ENCODE data around the gene PER3. TPM values are rescaled to one million over a fixed set of nuclear protein-coding genes. Genes with fewer than 3 reads are reported as not detected.

Gene PER3
- total and polyA plus RNA-seq, 9 of the 15 experiments (the other 6 are each of a cell fraction or from before 2014, with no cell fraction given) = 11.9 to 22.5 (median 14.6) TPM

DNA sequence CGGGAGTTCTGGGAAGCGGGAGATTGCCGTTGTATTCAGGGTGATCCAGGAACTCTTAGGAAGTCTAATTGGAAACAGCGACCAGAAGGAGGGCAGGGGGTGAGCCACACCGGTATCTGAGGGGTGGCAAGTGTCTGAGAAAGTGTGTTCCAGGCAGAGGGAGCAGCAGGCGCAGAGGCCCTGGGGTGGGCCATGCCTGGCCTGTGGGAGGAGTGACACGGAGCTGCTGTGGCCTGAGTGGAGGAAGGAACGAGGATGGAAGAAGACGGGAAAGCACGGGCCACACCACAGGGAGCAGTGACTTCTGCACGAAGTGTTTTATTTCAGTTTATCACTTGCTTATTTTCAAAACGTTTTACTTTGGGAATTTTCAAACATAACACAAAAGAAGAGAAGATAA lies 11.3 kb downstream of the PER3 start:
- 42% methylated on average over 12 of the region's 12 CpGs for whole genome bisulfite sequencing (ENCODE audit: insufficient coverage, low coverage, missing lambda C conversion rate)
- ATAC-seq = peak; percentile 57; the same call in 2 of the 3 replicates
- Histone ChIP-seq H2AFZ (ENCODE audit: low read depth, low read length) (0 out of 2 replicates have a peak overlapping the region, but pooled peaks have one; percentile 11), H3K9me3 (replicated peaks; ENCODE audit: control insufficient read depth, insufficient read depth, low read depth, low read length) (peaks cover 4% of the 10 kb centered on the region; the same call in 1 of the 2 replicates), H4K20me1 (replicated peaks; ENCODE audit: control insufficient read depth, insufficient read depth, low read length) (no peaks in the 10 kb centered on the region), H3K4me1 (replicated peaks in 1 of 2; ENCODE audit: control insufficient read depth in 2 of 2, insufficient read depth in 2 of 2, low read length in 2 of 2) (no peaks in the 10 kb centered on the region; a peak in 1 of 5 replicates), H3K36me3 (ENCODE audit: control insufficient read depth, insufficient read depth, low read length) (no peaks in the 10 kb centered on the region), H3K4me2 (ENCODE audit: insufficient read depth, low read length) (no peak overlapping the region), H3K27ac (ENCODE audit: extremely low read depth, low read depth, low read length) (no peak overlapping the region), H3K9me1 (ENCODE audit: control insufficient read depth, insufficient read depth, low read length) (no peaks in the 10 kb centered on the region), H3K27me3 (ENCODE audit: control insufficient read depth in 2 of 2, insufficient read depth in 2 of 2, low read length in 2 of 2) (no peaks in the 10 kb centered on the region), H3K79me2 (ENCODE audit: control insufficient read depth, insufficient read depth, low read length) (no peaks in the 10 kb centered on the region), H3K9ac (ENCODE audit: insufficient read depth in 1 of 2, low read depth in 2 of 2, low read length in 2 of 2) (peak overlapping the region in 1 of 2 experiments; percentile 8; a peak in 1 of 4 replicates), H3K4me3 (no peak overlapping the region)
- no TSS peak for BruUV-seq (replicated peaks)
- no peak for FAIRE-seq
- ChIA-PET CTCF (ENCODE audit: low intra/inter-chr PET ratio) (no interaction called here), POLR2A (no interaction called here)
- DNase-seq (ENCODE audit: extremely low read depth in 1 of 4, low spot score in 3 of 4) = no peak
- no peak for TF ChIP-seq ELF4 (CRISPR knock-in tag; IDR thresholded peaks at IDR 0.05)
- in situ Hi-C loops (cut with MboI) = no loop called here
- intact Hi-C loops (cut with micrococcal nuclease) = no loop called here

DNA sequence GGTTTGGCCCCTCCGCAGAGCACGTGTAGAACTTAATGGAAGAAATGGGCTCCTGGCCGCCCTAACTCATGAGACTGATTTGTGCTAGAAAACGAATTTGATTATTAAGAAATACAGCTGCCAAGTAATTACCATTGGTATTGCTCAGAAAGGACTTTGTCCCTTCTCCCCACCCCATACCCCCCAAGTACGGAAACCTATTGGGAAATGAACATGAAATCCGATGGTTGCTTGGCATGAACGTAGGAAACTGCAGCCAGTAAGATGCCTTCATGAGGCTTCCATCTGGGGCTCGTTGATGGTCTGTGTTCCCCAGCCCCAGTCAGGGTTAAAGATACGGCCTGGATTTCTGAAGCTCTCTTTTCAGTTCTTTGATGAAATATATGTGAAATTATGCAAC lies 21.4 kb downstream of the PER3 start:
- H4K20me1 ChIP-seq (replicated peaks; ENCODE audit: control insufficient read depth, insufficient read depth, low read length) = no peaks in the 10 kb centered on the region
- H3K9me3 ChIP-seq (replicated peaks; ENCODE audit: control insufficient read depth, insufficient read depth, low read depth, low read length) = no peaks in the 10 kb centered on the region
- BruUV-seq (replicated peaks) = no TSS peak
- no peak overlapping the region for H2AFZ ChIP-seq (ENCODE audit: low read depth, low read length)
- DNase-seq (ENCODE audit: extremely low read depth in 1 of 4, low spot score in 3 of 4) = no peak
- no peak overlapping the region for H3K9ac ChIP-seq (ENCODE audit: insufficient read depth in 1 of 2, low read depth in 2 of 2, low read length in 2 of 2)
- ChIA-PET CTCF (ENCODE audit: low intra/inter-chr PET ratio) (no interaction called here), POLR2A (no interaction called here)
- H3K4me1 ChIP-seq (replicated peaks in 1 of 2; ENCODE audit: control insufficient read depth in 2 of 2, insufficient read depth in 2 of 2, low read length in 2 of 2) = 0 out of 5 replicates have a peak, but pooled peaks cover 0 to 2% of the 10 kb centered on the region in 2 experiments
- 76% methylated on average over 9 of the region's 9 CpGs for WGBS (ENCODE audit: insufficient coverage, low coverage, missing lambda C conversion rate)
- no peak overlapping the region for H3K27ac ChIP-seq (ENCODE audit: extremely low read depth, low read depth, low read length)
- H3K79me2 ChIP-seq (ENCODE audit: control insufficient read depth, insufficient read depth, low read length) = no peaks in the 10 kb centered on the region
- no peak for ATAC-seq
- intact Hi-C loops (cut with micrococcal nuclease) (no loop called here), in situ Hi-C loops (cut with MboI) (no loop called here)
- FAIRE-seq = no peak
- H3K36me3 ChIP-seq (ENCODE audit: control insufficient read depth, insufficient read depth, low read length) = peaks cover 16% of the 10 kb centered on the region; the same call in 2 of the 3 replicates
- H3K9me1 ChIP-seq (ENCODE audit: control insufficient read depth, insufficient read depth, low read length) = no peaks in the 10 kb centered on the region
- no peak overlapping the region for H3K4me3 ChIP-seq
- H3K27me3 ChIP-seq (ENCODE audit: control insufficient read depth in 2 of 2, insufficient read depth in 2 of 2, low read length in 2 of 2) = no peaks in the 10 kb centered on the region
- TF ChIP-seq, protein P1, sequence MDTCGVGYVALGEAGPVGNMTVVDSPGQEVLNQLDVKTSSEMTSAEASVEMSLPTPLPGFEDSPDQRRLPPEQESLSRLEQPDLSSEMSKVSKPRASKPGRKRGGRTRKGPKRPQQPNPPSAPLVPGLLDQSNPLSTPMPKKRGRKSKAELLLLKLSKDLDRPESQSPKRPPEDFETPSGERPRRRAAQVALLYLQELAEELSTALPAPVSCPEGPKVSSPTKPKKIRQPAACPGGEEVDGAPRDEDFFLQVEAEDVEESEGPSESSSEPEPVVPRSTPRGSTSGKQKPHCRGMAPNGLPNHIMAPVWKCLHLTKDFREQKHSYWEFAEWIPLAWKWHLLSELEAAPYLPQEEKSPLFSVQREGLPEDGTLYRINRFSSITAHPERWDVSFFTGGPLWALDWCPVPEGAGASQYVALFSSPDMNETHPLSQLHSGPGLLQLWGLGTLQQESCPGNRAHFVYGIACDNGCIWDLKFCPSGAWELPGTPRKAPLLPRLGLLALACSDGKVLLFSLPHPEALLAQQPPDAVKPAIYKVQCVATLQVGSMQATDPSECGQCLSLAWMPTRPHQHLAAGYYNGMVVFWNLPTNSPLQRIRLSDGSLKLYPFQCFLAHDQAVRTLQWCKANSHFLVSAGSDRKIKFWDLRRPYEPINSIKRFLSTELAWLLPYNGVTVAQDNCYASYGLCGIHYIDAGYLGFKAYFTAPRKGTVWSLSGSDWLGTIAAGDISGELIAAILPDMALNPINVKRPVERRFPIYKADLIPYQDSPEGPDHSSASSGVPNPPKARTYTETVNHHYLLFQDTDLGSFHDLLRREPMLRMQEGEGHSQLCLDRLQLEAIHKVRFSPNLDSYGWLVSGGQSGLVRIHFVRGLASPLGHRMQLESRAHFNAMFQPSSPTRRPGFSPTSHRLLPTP (IDR thresholded peaks at IDR 0.05; ENCODE audit: borderline replicate concordance, extremely low read depth, insufficient read length) = no peak
- TF ChIP-seq E2F3 (CRISPR knock-in tag; IDR thresholded peaks at IDR 0.05) (no peak), CEBPG (CRISPR knock-in tag; IDR thresholded peaks at IDR 0.05) (no peak), CEBPG (tag; conservative IDR thresholded peaks at IDR 0.05 in 1 of 2, IDR thresholded peaks at IDR 0.05 in 1 of 2) (0 out of 4 replicates have a peak, but pooled peaks of 1 of the 2 experiments have one; percentile 13)
- no peak overlapping the region for H3K4me2 ChIP-seq (ENCODE audit: insufficient read depth, low read length)

Measured in K562 (cell line).